Osteoblast (primary cell): ENCODE results near the gene ANKRD33B. TPM values are rescaled to one million over a fixed set of nuclear protein-coding genes. Genes with fewer than 3 reads are reported as not detected.
A peak's percentile ranks its signal among the peaks of the same experiment; 100 is the strongest.
"Not testable (repeated sequence)": the region's sequence is repeated elsewhere in the genome, so short reads cannot be mapped to it uniquely, and the experiment has no call there.

Experiments used
- DNase-seq: peaks from one replicate; pipeline ENCODE4 v3.0.0; 2011; ENCODE audit warnings: low spot score, mixed read lengths; ENCODE audit not compliant: insufficient read length; ENCODE audit errors: missing footprints
- H2AFZ ChIP-seq: 2 replicates; pipeline ENCODE4 v1.6.0; 2011; ENCODE audit warnings: mild to moderate bottlenecking, low read length
- H3K27ac ChIP-seq: 2 replicates; pipeline ENCODE4 v1.5.1; 2011; ENCODE audit warnings: mild to moderate bottlenecking, low read depth, low read length, moderate library complexity
- H3K27me3 ChIP-seq: 2 replicates; pipeline ENCODE4 v1.6.0; 2012; ENCODE audit warnings: mild to moderate bottlenecking, control low read depth, inconsistent platforms, low read length, moderate library complexity; ENCODE audit not compliant: insufficient read depth
- H3K36me3 ChIP-seq: 2 replicates; pipeline ENCODE4 v1.5.1; 2011; ENCODE audit warnings: mild to moderate bottlenecking, low read length, control low read depth, moderate library complexity; ENCODE audit not compliant: insufficient read depth
- H3K4me1 ChIP-seq: 2 replicates; pipeline ENCODE4 v1.5.1; 2011; ENCODE audit warnings: mild to moderate bottlenecking, low read length, control low read depth, moderate library complexity; ENCODE audit not compliant: insufficient read depth
- H3K4me2 ChIP-seq: 2 replicates; pipeline ENCODE4 v1.6.0; 2011; ENCODE audit warnings: mild to moderate bottlenecking, low read length; ENCODE audit not compliant: insufficient read depth
- H3K4me3 ChIP-seq: fragments of 200-600 bp; sonication (generic); 3 replicates; pipeline ENCODE4 v1.5.1; 2012; ENCODE audit warnings: mild to moderate bottlenecking, low read length, inconsistent platforms; ENCODE audit not compliant: insufficient read depth
- H3K79me2 ChIP-seq: 2 replicates; pipeline ENCODE4 v1.6.0; 2012; ENCODE audit warnings: mild to moderate bottlenecking, low read length, control low read depth, inconsistent platforms; ENCODE audit not compliant: insufficient read depth
- H3K9me3 ChIP-seq: 2 replicates; pipeline ENCODE4 v1.5.1; 2011; ENCODE audit warnings: low read depth, low read length, control low read depth
- H4K20me1 ChIP-seq: 2 replicates; pipeline ENCODE4 v1.6.0; 2012; ENCODE audit warnings: mild to moderate bottlenecking, low read length, control low read depth; ENCODE audit not compliant: insufficient read depth
- CTCF ChIP-seq: IDR thresholded peaks from 2 replicates; pipeline ENCODE4 v1.5.1; 2011; ENCODE audit warnings: mild to moderate bottlenecking, low read depth, low read length, moderate library complexity; ENCODE audit errors: extremely low read depth
- total RNA-seq: library from RNA; depleted of rRNA; stranded (reverse); fragments of >200 nt; gene quantifications from 2 replicates; pipeline ENCODE4 v1.2.3, GENCODE V29; 2012

ANKRD33B gene
- total RNA-seq, 1 donor: 5.1 TPM

GRCh38 chr5:10545084-10545483, 18.8 kb upstream of the ANKRD33B start:
- no peak overlapping the region for H3K27ac ChIP-seq
- H2AFZ ChIP-seq: no peak overlapping the region
- no peak overlapping the region for H3K4me3 ChIP-seq
- TF ChIP-seq CTCF: no peak
- no peaks in the 10 kb centered on the region for H3K36me3 ChIP-seq
- no peaks in the 10 kb centered on the region for H3K79me2 ChIP-seq
- no peak for DNase-seq
- no peaks in the 10 kb centered on the region for H3K9me3 ChIP-seq
- peaks cover 11% of the 10 kb centered on the region for H3K27me3 ChIP-seq
- no peaks in the 10 kb centered on the region for H4K20me1 ChIP-seq
- no peak overlapping the region for H3K4me2 ChIP-seq
- peaks cover 4% of the 10 kb centered on the region for H3K4me1 ChIP-seq

GRCh38 chr5:10546186-10546585, 17.7 kb upstream of the ANKRD33B start:
- Histone ChIP-seq H3K27ac (no peak overlapping the region), H4K20me1 (no peaks in the 10 kb centered on the region), H3K79me2 (no peaks in the 10 kb centered on the region), H2AFZ (peak overlapping the region; percentile 31), H3K4me2 (no peak overlapping the region), H3K27me3 (peaks cover 11% of the 10 kb centered on the region), H3K4me1 (peaks cover 13% of the 10 kb centered on the region), H3K4me3 (no peak overlapping the region), H3K9me3 (no peaks in the 10 kb centered on the region), H3K36me3 (no peaks in the 10 kb centered on the region)
- DNase-seq: no peak
- no peak for TF ChIP-seq CTCF

GRCh38 chr5:10548418-10549122, 15.3 kb upstream of the ANKRD33B start:
- Histone ChIP-seq H3K36me3 (no peaks in the 10 kb centered on the region), H3K27ac (no peak overlapping the region), H3K4me1 (peaks cover 22% of the 10 kb centered on the region), H3K79me2 (no peaks in the 10 kb centered on the region), H3K27me3 (peaks cover 10% of the 10 kb centered on the region), H3K4me3 (no peak overlapping the region), H4K20me1 (no peaks in the 10 kb centered on the region), H3K4me2 (no peak overlapping the region), H2AFZ (no peak overlapping the region), H3K9me3 (no peaks in the 10 kb centered on the region)
- TF ChIP-seq CTCF: no peak
- DNase-seq: no peak

- not testable (repeated sequence) for H3K9me3 ChIP-seq, H3K36me3 ChIP-seq, H3K79me2 ChIP-seq, H4K20me1 ChIP-seq, H3K27ac ChIP-seq, H3K27me3 ChIP-seq, DNase-seq, H2AFZ ChIP-seq, H3K4me3 ChIP-seq, H3K4me2 ChIP-seq
- peaks cover 22% of the 10 kb centered on the region for H3K4me1 ChIP-seq
Measured at GRCh38 chr5:10549123-10549514, 14.8 kb upstream of the ANKRD33B start.
